Activated CD4-positive, CD25-positive, alpha-beta regulatory T cell treated with anti-CD3 and anti-CD28 coated beads, Interleukin-2, amount 50 U/mL, for 72 hours (primary cell): ENCODE data around the gene PKD1.

ENCODE experiments used
- DNase-seq: peaks from one replicate; pipeline ENCODE4 v3.0.0; 2021

The PKD1 gene

DNA sequence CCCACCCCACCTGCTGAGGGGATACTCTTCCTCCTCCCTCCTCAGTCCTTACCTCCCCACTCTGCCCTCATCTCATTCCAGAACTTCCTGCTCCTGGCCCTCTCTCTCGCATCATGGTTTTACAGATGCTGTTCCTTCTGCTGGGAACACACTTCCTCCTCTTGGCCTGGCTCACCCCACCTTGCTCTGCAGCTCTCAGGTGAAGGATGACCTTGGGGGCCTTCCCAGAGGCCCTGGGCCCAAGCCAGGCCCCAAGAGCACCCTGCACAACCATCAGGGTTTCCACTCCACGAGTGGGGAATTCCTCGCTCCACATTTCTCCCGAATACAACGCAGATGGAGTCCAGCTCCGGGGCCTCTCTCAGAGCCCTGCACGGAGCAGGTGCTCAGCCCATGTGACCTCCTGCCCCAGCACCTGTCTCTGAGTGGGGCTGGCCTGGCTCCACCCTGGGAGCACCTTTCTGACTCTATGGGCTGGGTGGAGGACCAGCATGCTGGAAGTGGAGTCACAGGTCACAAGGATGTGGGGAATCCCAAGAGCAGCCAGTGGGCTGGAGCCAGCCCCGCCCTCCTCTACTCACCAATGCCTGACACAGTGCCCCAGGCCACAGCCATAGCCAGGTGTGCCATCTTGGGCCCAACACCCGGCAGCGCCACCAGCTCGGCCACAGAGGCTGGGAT lies 92.6 kb downstream of the PKD1 start:
- DNase-seq, result no peak

DNA sequence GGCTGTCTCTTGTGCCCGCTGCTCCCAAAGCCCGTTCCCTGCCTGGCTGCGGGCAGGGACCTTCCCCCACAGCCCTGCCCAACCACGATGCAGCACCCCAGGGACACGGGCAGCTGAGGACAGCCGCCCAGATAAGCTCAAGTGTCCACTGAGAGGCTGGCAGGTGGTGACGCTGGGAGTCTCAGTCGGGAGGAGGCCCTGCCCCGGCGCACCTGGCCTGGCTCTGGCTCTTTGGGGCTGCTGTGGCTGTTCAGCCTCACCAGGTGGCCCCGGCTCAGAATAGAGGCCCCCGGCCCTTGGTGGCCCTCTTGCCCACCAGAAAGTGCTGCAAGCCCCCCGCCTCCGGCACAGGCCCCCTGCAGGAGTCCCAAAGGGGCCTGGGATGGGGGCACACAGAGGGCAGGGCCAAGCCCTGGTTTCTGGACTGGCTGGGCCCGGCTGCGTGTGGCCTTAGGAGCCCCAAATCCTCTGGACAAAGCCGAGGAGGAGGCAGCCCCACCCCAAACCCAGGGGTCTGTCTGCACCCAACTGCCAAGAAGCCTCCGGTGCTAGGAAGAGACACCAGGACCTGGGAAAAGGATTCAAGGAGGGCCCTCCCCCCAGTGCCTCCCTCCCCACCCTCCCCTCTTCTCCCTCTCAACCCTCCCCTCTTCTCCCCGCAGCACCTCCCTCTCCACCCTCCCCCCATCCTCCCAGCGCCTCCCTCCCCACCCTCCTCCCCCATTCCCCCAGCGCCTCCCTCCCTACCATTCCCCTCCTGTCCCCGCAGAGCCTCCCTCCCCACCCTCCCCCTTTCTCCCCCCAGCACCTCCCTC lies 93.3 kb downstream of the PKD1 start:
- DNase-seq, result no peak

DNA sequence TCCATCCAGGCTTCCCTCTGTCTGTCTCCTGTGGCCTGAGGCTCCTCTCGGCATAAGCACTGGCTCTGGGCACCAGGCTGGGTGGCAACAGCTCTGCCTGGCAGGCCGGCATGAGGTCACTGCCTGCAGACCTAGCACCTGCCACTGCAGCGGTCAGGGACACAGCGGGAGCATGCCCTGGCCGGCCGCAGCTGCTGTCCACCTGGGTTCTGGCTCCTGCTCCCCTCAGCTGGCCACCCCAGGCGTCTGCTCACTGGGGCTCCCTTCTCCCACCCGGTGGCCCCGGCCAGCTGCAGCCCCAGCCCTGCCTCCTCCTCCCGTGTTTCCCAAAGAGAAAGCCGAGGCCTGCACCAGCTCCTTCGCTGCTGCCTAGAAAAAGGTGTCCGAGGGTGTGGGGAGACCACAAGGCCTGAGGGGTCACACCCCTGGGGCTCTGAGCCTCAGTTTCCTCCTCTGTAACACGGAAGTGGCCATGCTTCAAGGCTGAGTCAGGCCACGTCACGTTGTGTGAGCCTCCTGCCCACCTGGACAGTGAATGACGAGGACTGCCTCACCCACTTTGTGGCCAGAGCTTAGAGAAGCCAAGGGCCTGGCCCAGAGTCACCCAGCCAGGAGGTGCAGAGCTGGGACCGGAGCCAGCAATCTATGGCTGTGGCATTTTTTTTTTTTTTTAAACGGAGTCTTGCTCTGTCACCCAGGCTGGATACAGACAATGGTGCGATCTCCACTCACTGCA lies 94.7 kb downstream of the PKD1 start:
- no peak for DNase-seq

DNA sequence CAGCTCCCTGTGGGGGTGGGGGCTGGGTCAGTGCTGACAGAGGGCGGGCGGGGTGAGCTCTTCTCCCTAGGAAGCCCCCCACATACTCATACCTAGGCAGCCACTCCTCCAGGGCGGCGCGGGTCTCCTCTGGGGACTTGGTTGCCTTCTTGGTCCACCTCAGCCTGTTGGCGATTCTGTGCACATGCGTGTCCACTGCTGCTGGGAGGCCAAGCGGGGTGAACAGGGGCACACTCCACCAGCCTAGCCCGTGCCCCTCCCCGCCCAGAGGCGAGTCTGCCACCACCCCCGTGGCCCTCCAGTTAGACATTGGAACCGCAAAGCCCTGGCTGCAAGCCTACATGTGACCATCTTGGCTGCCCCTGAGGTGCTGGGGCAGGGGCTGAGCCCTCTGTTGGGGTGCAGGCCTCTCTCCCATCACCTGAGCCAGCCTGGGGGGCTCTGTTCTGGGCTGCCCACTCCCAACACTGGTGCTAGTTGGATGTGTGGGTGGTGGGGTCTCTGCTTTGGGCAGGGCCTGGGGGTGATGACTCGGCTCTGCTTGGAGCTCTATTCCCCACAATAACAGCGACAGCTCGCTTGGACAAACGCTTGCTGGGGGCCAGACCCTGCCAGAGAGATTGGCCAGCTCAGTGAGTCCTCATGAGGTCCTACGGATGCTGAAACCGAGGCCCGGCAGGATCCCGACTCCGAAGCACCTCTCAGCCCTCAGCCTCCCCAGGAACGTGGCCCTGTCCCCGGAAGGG lies 95.5 kb downstream of the PKD1 start:
- DNase-seq, result no peak

DNA sequence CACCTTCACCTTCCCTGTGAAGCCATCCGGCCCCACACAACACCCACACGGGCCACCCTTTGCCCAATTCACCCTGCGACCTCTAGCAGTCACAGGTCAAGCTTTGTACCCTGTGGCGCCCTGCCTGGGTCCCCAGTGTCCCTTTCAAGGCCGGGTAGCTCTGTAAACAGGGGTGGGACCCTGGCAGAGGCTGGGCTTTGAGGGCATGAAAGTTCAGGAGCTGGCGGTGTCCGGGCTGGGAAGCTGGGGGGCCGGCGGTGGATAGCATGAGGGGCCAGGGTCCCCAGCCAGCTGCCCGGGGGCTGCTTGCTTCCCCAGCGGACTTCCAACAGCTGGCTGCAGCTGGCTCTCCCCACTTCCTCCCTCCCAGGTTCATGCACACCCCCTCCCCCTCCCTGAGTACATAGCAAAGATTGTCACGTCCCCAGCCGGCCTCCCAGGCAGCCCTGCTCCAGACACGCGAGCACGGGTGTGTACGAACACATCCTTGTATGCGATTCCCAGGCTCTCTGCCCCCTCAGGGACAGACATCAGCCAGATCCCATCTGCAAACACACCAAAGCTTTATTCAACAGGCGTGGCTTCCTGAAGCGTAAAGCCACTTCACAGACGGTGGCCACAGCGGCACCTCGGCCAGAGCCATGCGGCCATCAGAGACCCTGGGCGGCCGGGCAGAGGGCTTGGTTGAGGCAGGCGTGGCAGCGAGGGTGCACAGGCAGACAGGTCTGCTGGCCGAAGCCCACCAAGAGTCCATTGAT lies 96.2 kb downstream of the PKD1 start:
- no peak for DNase-seq
